GM19193 (cell line): ENCODE results near the gene RPL28.

ENCODE experiments used
- POLR2A ChIP-seq: IDR thresholded peaks from 4 replicates; pipeline ENCODE4 v1.6.1; 2011; ENCODE audit not compliant: insufficient read depth, insufficient read length; ENCODE audit errors: extremely low read depth

The RPL28 gene

DNA sequence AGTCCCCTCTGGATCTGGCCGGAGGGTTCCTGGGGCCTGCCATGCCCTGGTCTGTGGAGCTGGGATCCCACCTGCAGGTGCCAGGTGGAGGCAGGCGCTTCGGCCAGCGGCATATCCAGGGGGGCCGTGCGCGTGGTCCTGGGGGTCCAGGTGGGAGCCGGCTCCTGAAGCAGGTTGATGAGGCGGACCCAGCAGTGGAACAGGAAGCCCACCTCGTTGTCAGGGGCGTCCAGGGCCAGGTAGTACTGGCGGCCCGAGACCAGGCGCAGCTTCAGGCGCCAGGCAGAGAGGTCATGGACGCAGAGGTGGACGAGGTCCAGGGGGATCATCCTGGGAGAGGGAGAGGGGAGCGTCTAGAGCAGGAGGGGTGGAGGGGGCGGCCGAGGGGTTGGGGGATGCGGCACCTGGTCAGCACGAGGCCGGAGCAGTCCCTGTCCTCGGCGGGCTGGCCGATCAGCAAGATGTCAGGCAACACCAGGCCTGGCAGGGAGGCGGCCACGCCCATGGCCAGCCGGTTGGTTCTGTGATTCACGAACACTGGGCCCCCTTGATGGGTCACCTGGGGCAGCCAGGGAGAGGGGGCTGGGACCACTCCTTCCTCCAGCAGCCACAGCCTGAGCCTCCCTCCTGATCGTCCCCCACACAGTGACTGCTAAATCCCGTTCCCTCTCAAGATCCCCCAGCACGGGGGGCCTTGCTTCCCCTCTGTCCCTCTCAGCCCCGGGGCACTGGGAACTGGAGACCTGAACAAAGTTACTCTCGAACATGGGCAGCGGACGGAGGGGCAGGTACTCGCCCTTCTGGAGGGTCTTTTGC is 23.4 kb upstream of the RPL28 start:
- TF ChIP-seq POLR2A: no peak

DNA sequence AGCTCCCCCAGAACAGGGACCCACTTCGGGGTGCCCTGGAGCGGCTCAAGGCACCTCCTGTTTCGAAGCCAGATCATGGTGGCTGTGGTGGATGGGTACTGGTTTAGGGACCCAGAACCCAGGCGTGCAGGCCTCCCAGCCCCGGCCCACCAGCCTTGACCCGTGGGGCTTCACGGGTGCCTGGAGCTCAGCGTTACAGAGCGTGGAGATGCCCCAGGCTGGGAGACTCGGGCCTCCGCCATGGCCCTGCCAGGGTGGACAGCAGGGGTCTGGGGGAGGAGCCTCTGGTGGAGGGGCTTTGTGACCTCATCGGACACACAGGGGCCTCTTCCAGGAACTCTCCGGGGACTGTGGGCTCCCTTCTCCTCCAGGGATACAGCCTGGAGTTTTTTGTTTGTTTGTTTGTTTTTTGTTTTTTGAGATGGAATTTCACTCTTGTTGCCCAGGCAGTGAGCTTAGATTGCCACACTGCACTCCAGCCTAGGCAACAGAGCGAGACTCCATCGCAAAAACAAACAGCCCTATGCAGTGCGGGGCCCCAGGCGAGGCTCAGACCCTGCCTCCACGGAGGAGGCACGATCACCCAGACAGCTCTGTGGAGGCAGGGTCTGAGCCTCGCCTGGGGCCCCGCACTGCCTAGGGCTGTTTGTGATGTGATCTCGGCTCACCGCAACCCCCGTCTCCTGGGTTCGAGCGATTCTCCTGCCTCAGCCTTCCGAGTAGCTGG is 22.6 kb upstream of the RPL28 start, which contains the start of gene GARIN5B:
GARIN5B (minus strand) TSS at position 271 of the 727 bp plus-strand sequence; CDS start at position 77, 194 bp downstream.
- TF ChIP-seq POLR2A: no peak

DNA sequence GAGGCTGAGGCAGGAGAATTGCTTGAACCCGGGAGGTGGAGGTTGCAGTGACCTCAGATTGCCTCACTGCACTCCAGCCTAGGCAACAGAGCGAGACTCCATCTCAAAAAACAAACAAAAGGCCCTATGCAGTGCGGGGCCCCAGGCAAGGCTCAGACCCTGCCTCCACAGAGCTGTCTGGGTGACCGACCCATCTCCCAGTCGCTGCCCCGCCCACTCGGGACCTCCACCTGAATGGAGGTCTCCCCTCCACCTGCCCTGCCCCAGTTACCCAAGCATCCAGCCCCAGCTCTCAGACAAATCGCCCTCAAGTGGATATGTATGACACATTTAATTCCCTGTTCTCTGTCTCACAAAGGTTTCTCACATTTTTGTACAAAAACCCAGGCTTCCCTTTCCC is 20.5 kb upstream of the RPL28 start:
- no peak for TF ChIP-seq POLR2A

DNA sequence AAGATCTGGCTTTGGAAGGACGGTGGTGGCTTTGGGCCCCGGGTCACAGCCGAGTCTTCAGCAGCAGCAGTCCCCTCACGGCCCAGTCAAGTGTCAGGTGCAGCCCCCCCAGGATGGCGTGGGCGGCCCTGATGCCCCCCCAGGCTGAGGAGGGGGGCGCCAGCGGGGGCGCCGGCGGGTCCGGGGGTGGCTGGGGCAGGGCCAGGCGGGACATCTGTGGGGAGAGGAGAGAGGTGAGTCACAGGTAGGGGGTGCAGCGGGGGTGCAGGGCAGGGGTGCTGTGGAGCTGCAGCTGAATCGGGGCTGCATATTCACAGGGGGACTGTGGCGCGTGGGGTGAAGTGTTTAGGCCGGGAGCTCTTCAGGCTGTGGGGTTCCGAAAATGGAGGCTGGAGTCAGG is 19.8 kb upstream of the RPL28 start:
- no peak for TF ChIP-seq POLR2A

DNA sequence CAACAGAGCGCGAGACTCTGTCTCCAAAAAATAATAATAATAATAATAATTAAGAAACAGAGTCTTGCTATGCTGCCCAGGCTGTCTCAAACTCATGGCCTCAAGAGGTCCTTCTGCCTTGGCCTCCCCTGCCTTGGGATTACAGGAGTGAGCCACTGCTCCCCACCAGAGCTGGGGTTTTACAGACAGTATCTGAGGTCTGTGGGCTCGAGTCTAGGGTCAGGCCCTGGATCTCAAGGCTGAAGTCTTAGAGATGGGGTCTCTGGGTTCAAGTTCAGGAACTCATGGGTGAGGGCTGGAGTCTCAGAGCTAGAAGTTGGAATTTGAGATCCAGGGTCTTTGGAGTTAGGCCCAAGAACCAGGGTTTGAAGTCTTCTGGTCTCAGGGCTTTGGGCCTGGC is 18.9 kb upstream of the RPL28 start:
- TF ChIP-seq POLR2A: no peak

DNA sequence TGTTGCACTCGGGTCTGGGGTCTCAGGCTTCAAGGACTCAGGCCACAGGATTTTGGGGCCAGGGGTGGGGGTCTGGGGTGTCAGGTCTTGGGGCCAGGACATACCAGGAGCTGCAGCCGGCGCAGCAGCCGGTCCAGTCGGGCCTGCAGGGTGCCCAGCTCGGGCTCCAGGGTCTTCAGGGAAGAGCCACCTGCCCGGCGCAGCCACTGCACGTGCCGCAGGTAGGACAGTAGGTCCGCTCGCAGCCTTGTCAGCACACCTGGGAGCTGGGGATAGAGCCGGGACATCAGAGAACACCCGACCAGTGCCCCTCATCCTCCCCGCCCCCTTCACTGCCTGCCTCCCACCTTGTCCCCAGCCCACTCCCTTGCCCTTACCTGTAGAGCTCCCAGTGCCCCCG is 17.6 kb upstream of the RPL28 start:
- TF ChIP-seq POLR2A: no peak

DNA sequence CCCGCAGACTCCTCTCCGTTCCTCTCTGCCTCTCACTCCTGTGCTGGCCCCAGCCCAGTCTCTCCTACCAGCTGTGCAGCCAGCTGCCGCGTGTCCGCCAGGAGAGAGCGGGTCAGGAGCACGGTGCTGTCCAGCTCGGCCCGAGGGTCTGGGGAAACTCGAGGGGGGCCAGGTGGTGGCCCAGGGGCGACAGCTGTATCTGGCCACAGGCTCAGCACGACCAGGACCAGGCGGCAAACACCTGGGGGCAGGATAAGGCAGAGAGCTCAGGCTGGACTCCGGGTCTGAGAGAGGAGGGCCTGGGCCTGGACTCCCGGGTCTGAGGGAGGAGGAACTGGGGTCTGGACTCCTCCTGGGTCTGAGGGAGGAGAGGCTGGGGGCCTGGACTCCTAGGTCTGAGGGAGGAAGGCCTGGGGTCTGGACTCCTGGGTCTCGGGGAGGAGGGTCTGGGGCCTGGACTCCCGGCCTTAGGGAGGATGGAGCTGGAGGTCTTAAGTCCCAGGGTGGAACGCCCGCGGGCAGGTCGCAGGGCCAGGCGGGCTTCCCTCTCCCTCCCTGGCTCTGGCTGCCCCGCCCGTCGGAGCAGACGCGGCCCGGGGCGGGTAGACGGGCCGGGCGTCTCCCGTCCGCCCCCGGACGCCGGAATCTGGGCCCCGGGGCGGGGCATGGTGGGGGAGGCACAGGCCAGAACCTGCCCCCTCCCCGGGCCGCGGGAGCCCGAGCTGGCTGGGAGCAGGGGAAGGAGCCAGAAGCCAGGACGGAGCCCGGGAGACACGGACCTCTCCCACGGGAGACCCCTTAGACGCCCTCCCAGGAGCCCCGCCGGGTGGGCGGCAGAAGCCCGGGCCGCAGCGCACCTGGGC is 16.8 kb upstream of the RPL28 start:
- TF ChIP-seq POLR2A: no peak

DNA sequence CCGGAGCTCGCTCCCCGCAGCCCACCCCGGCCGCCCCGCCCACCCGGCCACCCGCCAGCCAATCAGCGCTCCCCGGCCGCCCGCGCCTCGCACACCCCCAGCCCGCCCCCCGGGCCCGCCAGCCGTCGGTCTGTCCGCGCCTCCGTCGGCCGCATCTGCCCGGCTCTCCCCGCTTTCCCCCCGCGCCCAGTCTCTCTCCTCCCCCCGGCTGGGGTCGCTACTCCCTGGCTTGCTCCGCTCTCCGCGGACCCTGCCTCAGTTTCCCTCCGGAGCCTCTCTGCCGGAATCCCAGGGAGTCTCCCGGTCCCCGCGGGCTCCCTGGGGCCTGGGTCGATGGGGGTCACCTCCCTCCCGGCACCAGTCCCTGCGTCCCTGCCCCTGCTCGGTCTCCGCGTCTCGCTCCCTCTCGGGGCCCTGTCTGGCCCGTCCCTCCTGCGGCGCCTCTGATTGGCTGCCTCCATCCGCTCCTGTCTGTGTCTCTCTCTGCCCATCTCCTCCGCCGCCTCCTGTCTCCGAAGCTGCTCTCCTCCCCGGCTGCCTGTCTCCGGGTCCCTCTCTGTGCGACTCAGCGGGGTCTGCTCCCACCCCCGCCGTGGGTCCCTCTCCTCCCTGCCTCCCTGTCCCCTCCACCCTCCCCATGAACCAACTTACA is 16.0 kb upstream of the RPL28 start:
- TF ChIP-seq POLR2A: no peak

DNA sequence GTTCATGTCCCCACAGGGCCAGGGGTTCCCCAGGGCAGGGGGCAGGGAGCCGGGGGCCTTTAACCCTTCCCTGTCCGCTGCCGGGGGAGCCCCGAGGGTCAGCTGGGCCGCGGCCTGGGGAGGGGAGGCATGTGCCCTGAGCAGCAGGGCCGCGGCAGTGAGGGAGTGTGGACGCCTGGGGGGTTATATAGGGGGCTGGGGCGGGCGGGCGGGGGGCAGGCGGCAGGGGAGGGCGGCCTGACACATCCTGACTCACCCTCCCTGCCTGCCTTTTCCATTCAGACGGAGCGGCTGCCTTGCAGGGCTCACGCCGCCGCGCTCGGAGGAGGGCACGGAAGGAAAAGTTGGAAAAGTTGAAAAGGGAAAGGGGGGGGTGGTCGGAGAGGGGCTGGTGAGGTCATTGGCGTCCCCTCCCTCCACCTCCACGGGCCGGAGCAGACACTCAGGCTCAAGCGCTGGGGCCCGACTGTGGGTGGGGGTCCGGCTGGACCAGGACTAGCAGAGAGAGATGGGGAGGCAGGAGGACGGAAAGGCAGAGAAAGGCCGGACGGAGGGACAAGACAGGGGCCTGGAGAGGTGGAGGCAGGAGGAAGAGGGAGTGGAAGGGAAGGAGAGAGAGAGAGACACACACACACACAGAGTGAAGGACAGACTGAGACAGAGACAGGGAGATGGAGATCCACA is 15.3 kb upstream of the RPL28 start, which contains the start of gene IL11:
IL11 (minus strand) TSS at position 159 of the 684 bp plus-strand sequence; CDS start at position 6, 153 bp downstream.
- no peak for TF ChIP-seq POLR2A

DNA sequence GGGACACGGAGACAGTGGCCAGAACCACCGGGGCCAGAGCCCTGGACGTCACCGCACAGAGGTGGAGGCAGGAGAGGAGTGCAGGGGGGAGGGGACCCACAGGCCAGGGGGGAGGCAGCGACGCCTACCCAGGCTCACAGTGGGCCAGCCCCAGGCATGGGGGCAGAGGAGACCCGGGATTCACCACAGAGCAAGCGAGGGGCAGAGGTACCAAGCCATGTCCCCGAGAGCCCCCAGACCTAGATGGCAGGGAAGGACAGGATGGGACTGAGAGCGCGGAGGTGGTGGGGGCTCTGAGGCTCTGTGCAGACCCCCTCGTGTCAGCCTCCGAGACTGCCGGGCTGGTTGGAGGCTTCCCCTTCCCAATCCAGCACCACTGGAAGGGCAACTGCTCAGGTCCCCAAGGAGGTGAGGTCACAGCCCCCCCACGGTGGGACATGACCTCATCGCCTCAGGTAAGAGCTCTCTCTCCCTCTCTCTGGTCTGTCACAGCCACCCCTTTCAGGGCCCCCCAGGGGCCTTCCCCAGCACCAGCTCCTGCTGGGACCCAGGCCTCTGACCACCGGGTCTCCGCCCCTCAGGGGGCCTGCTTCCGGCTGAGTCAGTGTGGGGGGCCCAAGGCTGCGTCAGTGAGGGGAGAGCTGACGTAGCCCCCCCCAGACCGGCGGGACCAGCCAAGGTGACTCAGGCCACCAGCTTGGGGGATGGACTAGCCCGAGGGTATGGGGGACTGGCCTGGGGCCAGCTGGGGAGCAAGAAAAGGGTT is 13.2 kb upstream of the RPL28 start:
- TF ChIP-seq POLR2A: no peak

DNA sequence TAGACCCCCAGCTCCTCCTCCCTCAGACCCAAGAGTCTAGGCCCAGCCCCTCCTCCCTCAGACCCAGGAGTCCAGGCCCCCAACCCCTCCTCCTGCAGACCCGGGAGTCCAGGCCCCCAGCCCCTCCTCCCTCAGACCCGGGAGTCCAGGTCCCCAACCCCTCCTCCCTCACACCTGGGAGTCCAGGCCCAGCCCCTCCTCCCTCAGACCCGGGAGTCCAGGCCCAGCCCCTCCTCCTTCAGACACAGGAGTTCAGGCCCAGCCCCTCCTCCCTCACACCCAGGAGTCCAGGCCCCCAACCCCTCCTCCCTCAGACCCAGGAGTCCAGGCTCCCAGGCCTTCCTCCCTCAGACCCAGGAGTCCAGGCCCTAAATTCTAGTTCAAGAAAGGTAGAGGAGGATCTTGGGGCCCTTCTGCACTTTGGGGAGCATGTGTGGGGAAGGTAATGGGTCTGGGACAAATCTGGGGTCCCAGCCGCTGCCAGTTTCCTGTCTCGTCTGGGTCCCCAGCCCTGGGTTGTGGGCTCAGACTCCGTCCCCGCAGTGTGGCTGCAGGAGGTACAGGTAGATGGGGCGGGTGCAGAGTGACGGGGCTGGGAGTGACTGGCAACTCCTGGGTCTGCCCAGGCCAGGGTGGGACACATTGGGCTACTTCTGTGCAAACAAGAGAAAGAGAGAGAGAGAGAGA is 12.3 kb upstream of the RPL28 start:
- no peak for TF ChIP-seq POLR2A

DNA sequence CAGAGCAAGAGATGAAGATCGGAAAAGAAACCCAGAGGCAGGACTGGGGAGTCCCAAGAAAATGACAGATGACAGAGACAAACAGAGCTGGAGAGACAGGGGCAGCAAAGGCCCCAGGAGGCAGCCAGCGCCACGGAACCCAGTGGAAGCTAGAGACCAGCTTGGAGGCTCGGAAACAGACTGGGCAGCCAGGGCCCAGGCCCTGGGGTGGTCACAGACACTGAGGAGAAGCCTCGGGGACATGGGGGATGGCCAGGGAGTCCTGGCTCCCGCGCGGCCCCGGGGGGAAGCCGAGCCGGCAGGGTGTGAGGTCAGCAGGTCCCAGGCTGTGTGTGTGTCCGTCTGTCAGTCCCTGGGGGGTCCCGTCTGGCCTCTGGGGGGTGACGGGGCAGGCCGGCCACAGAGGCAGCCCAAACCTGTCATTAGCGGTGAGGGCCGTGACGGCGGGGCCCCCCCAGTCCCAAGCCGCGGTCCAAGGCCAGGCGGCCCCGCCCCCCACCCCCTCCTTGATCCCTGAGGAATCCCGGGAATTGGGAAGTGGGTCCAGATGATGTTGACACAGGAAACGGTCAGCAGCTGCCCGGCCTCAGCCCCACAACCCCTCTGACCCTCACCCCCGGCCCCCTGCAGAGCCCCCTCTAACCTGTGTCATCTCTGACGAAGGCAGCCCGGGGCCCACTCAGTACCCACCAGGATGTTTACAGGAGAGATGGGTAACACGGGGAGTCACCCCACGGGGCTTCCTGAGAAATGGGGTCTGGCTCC is 11.6 kb upstream of the RPL28 start:
- no peak for TF ChIP-seq POLR2A
